ENCODE measurements around the gene RNF130. TPM values are rescaled to one million over a fixed set of nuclear protein-coding genes. Genes with fewer than 3 reads are reported as not detected.
"Not testable (repeated sequence)": the region's sequence is repeated elsewhere in the genome, so short reads cannot be mapped to it uniquely, and the experiment has no call there.

RNF130 gene
- total and polyA plus RNA-seq, 2 experiments from 2014 or later: 69.6 to 83.0 TPM

- TF ChIP-seq CTCF (IDR thresholded peaks at IDR 0.05; ENCODE audit: low read depth, low read length): peak; percentile 23
- H3K27ac ChIP-seq: peak overlapping the region; percentile 36
- no peaks in the 10 kb centered on the region for H3K36me3 ChIP-seq
- peak overlapping the region; percentile 35 for H3K4me3 ChIP-seq
- H3K4me1 ChIP-seq (ENCODE audit: low read depth): peaks cover 11% of the 10 kb centered on the region
- peak; percentile 44 to 52 for DNase-seq (ENCODE audit: low read depth in 1 of 2, low spot score in 1 of 2)
- H3K27me3 ChIP-seq: no peaks in the 10 kb centered on the region
- H3K9me3 ChIP-seq (ENCODE audit: low read depth): no peaks in the 10 kb centered on the region
Observed at GRCh38 chr5:180090769-180091546, 19.4 kb upstream of the RNF130 start.

- no peaks in the 10 kb centered on the region for H3K36me3 ChIP-seq
- peak; percentile 81 for TF ChIP-seq CTCF (IDR thresholded peaks at IDR 0.05; ENCODE audit: low read depth, low read length)
- peak overlapping the region; percentile 35 for H3K4me3 ChIP-seq
- peaks cover 11% of the 10 kb centered on the region for H3K4me1 ChIP-seq (ENCODE audit: low read depth)
- H3K9me3 ChIP-seq (ENCODE audit: low read depth): no peaks in the 10 kb centered on the region
- no peaks in the 10 kb centered on the region for H3K27me3 ChIP-seq
- H3K27ac ChIP-seq: peak overlapping the region; percentile 74
- peak; percentile 85 to 91 for DNase-seq (ENCODE audit: low read depth in 1 of 2, low spot score in 1 of 2)
Observed at GRCh38 chr5:180090098-180090768, 18.7 kb upstream of the RNF130 start.

GRCh38 chr5:180089628-180090027, 18.1 kb upstream of the RNF130 start:
- not testable (repeated sequence) for H3K36me3 ChIP-seq; H3K27ac ChIP-seq; DNase-seq (ENCODE audit: low read depth in 1 of 2, low spot score in 1 of 2); H3K27me3 ChIP-seq; H3K9me3 ChIP-seq (ENCODE audit: low read depth)
- Histone ChIP-seq H3K4me1 (ENCODE audit: low read depth) (peaks cover 11% of the 10 kb centered on the region), H3K4me3 (peak overlapping the region; percentile 35)

- Histone ChIP-seq H3K4me3 (no peak overlapping the region), H3K36me3 (no peaks in the 10 kb centered on the region), H3K4me1 (ENCODE audit: low read depth) (peaks cover 11% of the 10 kb centered on the region), H3K27me3 (no peaks in the 10 kb centered on the region), H3K9me3 (ENCODE audit: low read depth) (no peaks in the 10 kb centered on the region), H3K27ac (no peak overlapping the region)
- no peak for TF ChIP-seq CTCF (IDR thresholded peaks at IDR 0.05; ENCODE audit: low read depth, low read length)
- no peak for DNase-seq (ENCODE audit: low read depth in 1 of 2, low spot score in 1 of 2)
Observed at GRCh38 chr5:180088561-180088960, 17.0 kb upstream of the RNF130 start.

- Histone ChIP-seq H3K4me3 (no peak overlapping the region), H3K27me3 (no peaks in the 10 kb centered on the region), H3K4me1 (ENCODE audit: low read depth) (peaks cover 11% of the 10 kb centered on the region), H3K36me3 (no peaks in the 10 kb centered on the region), H3K27ac (no peak overlapping the region), H3K9me3 (ENCODE audit: low read depth) (no peaks in the 10 kb centered on the region)
- TF ChIP-seq CTCF (IDR thresholded peaks at IDR 0.05; ENCODE audit: low read depth, low read length): no peak
- no peak for DNase-seq (ENCODE audit: low read depth in 1 of 2, low spot score in 1 of 2)
Observed at GRCh38 chr5:180086816-180087399, 15.3 kb upstream of the RNF130 start.

GRCh38 chr5:180085837-180086236, 14.3 kb upstream of the RNF130 start:
- DNase-seq (ENCODE audit: low read depth in 1 of 2, low spot score in 1 of 2): peak in 1 of 2 donors; percentile 49

More at GRCh38 chr5:180085837-180086236, 14.3 kb upstream of the RNF130 start:
- Histone ChIP-seq H3K36me3 (no peaks in the 10 kb centered on the region), H3K27me3 (no peaks in the 10 kb centered on the region), H3K27ac (no peak overlapping the region), H3K4me3 (no peak overlapping the region), H3K9me3 (ENCODE audit: low read depth) (no peaks in the 10 kb centered on the region), H3K4me1 (ENCODE audit: low read depth) (peaks cover 6% of the 10 kb centered on the region)
- no peak for TF ChIP-seq CTCF (IDR thresholded peaks at IDR 0.05; ENCODE audit: low read depth, low read length)
